GM11168 (cell line): Measurements from ENCODE around the gene ERC2.

Source experiments
- in situ Hi-C: fragments of 300-500 bp; cut with MboI; formaldehyde crosslinking; loops from one replicate; pipeline ENCODE4 v1.12.0; 2022; ENCODE audit warnings: low sequenced_read_pairs; ENCODE audit not compliant: unreplicated experiment

The ERC2 gene

DNA sequence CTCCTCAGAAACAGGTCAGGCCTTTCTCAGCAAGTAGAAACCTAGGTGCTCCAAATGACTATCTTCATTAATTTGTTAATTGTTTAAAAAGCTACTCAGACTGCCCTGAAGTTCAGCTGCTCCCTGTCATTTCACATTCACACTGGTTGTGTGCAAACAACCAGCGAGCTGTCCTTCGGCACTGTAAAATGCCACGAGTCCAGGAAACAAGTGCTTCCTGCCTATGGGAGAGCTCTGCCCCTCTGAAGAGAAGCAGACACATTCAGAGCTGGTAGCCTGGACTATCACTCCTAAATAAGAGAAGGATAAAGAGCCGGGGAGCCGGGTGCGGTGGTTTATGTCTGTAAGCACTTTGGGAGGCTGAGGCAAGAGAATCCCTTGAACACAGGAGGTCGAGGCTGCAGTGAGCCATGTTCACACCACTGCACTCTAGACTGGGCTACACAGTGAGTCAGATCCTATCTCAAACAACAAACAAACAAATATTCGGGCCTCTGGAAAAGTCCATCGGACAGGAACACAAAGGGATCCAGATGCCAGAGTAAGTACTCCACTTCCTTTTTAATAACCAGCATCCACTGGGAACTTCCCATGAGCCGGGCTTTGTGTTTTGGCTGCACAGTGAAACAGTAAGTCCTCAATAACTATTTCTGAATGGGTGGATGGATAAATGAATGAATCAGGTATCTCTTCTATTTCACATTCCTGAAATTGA, 866.7 kb downstream of the ERC2 start:
- in situ Hi-C loops, result no loop called here

DNA sequence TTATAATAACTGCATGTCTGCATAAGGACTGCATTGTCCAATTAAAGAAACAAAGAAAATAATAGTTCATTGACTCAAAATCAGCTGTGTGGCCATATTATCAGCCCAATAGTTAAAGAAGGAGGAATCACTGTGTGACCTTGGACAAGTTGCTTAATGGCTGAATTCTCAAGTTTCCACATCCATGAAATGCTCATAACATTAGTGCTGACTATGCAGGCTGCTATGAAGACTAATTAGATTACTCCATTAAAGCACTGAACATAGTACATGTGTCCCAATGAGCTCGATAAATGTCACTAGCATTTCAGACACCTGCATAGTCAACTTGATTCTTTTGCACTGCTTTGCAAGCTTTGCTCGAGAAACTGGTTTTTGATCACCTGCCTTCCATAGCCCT, 870.0 kb downstream of the ERC2 start:
- in situ Hi-C loops, result no loop called here

DNA sequence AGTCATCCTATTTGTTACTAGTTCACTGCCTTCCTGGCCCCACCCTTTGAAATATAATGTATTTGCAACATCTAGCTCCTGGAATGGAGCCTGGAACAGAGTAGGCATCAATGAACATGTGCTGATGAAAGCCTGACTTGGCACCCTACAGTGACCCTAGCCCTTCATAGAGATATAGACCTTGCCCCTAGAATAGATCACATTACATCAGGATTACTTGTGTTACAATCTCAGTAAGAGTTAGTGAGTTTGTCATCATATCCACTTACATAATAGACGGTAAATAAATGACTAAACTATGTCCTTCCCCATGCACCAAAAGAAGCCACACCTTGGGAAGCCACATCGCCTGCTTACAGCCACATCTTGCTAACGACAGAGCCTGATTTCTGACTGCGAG, 870.6 kb downstream of the ERC2 start:
- in situ Hi-C loops, result no loop called here

DNA sequence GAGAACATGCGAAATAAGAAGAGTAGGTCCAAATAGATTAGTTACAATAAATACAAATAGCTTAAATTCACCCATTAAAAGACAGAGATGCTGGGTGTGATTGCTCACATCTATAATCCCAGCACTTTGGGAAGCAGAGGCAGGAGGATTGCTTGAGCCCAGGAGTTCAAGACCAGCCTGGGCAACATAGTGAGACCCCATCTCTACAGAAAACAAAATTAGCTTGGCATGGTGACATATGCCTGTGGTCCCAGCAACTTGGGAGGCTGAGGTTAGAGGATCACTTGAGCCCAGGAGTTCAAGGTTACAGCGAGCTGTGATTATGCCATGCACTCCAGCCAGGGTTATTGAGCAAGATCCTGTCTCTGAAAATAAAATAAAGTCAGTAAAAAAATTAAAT, 872.1 kb downstream of the ERC2 start:
- in situ Hi-C loops, result no loop called here

DNA sequence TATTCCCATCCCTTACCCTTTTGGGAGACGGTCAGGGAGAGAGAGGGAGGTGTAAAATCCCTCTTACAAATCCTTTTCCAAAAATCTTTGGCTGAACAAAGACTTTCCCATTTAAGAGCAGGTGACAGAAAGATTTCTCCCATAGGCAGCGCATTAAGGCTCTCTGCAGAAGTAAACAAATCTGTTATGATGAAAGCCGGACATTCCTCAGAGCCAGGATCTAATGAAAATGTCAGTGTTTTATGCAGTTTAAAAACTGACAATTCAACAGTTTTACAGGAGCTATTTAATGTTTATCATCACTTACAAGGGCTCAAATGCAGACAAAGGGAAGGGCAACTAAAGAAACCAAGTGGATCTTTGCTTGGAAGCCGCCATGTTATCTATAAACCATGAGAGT, 872.8 kb downstream of the ERC2 start:
- in situ Hi-C loops, result no loop called here

DNA sequence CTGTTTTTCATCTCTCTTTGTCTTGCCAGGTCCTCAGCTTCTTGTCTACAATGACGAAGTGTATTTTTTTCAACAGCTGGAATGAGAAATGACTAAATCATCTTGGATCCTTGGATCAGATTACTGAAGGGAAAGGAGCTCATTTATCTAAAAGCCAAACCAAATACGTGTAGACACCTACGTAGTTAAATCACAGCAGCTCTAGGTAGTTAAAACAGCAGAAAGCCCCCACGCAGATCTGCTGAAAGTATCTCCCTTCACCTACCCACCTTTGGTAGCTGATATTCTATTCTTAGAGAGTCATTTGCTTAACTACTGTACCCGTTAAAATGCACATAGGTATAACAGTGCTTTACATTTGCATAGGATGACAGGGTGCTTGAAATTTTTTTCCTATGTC, 875.7 kb downstream of the ERC2 start:
- in situ Hi-C loops, result no loop called here

DNA sequence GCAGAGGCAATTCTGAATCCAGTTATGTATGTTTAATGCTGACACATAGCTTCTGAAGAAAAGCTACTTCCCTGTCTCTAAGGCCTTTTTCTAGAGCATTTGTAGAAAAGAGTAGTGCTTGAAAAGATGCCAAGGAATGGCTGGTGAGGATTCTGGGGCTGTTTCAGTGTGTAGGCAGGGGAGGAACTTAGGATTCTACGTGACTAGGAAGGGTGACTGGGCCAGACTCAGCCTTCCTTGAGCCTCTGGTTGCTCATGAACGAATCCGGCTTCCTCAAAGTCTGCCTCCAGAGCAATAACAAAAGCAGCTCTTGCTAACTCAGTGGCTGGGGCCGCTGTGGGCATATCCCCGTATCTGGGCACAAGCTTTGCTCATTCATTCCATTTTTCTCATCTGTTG, 876.4 kb downstream of the ERC2 start:
- in situ Hi-C loops, result no loop called here

DNA sequence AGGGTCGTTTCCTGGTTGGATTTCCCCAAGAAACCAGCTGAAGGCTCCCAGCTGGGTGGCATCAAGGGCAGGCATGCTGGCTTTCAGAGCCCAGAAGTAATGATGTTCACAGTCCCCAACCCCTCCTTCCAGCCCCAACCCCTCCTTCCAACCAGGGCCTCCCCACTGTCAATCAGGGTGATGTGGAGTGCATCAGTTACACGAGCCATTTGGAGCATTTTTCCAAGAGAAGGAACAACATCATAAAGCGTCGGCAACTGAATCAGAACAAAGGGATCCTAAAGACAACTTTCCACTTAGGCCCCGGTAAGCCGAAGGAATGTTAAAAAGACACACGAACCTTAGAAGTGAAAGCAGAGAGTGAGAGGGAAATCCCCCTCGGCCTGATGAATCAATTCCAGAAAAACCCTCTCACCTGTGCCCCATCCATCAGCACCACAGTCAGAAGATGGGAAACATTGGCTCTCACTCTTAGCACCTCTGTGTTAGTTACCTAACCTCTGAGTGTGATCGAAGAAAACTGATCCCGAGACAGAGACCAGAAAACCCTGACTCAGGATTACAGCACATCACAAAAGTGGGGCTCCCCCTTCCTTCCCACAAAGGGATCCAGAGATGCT, 880.0 kb downstream of the ERC2 start:
- in situ Hi-C loops, result no loop called here

DNA sequence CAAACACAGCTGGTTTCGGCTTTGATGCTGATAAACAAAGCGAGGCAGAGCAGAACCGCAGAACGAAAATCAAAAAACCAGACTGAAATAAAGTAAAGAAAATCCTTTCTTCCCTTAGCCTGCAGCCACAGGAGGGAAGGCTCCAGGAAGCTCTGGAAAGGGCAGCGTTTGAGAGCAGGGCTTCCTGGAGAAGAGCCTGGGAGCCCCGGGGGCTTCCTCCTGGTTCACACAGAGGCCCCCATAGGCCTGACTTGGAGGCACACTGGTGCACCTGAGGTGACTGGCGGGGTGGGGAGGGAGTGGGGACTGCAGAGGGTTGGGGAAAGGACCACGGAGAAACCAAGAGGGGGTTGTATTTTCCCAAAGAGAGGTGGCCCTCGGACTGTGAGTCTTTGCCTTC, 882.4 kb downstream of the ERC2 start:
- in situ Hi-C loops, result no loop called here

DNA sequence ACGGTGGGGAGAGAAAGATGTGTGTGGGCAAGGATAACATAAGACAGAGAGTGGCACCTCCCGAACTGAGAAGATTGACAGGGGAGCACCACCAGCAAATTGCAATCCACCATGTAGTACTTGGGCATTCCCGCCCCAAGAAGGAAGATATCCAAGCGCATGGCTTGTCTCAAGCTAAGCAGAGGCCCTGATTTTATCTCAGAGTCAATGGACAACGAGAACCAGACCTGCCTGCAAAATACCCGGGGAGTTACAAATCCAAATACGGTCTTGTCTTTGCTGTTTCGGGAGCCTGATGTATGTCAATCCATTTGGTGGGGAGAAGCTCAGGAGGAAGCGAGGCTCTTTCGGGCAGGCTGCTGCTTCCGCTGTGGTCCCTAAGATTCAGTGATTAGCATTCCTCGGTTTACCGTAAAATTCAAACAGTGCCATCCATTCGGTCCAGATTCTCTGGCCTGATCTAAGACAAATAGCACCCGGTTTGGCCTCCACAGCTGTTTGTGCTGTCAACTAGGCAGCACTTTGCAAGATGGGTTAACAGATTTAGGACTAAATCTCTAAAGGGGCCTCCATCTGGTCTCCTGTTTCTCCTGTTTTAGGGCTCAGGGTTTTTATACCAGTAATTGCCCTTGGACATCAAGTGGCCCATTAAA, 883.4 kb downstream of the ERC2 start:
- in situ Hi-C loops, result no loop called here

DNA sequence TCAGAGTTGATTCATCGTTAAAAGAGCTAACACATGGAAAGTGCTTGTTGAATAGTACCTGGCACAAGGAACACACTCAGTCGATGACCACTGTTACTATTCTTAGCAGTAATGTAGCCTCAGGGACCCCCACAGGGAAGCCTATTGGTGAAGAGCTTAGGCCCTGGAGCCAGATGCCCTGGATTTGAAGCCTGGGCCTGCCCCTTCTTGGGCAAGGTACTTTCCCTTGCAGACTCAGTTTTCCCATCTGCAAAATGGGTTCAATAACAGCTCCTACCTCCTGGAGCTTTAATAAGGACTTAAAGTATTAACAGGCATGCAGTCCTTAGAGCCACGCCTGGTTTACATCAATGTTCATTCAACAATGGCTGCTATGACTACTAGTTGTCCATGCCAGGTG, 884.2 kb downstream of the ERC2 start:
- in situ Hi-C loops, result no loop called here

DNA sequence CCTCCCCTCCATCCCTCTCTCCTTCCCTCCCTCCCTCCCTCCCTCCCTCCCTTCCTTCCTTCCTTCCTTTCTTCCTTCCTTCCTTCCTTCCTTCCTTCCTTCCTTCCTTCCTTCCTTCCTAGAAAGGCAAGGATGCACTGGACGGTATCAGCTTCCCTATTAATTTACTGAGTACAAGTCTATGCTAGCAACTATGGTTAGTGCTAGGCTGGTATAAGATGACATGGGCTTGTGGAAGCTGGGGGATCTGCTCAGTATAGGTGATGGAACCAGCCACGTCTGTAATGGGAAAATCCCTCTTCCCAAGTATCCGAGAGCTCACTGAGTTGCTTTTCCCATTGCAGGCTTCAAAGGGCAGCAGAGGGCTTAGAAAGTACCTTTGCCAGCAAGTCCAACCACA, 884.8 kb downstream of the ERC2 start:
- in situ Hi-C loops, result no loop called here

DNA sequence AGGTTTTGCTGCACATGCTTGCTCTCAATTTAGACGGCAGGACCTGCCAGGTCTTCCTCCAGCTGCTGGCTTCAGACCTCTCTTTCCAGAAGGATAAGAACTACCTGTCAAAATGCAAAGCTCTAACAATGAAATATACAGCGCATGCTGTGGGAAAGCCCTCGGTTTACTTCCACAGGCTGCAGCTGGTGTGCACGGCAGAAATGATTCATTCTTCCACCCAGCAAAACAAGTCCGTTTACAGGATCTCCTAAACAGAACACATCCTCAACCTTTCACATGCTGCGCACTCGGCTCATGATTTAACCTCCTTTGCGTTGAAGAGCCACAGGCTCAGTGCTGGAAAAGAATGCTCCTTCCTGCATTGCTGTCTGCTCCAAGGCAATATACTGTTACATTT, 888.8 kb downstream of the ERC2 start:
- in situ Hi-C loops, result no loop called here

DNA sequence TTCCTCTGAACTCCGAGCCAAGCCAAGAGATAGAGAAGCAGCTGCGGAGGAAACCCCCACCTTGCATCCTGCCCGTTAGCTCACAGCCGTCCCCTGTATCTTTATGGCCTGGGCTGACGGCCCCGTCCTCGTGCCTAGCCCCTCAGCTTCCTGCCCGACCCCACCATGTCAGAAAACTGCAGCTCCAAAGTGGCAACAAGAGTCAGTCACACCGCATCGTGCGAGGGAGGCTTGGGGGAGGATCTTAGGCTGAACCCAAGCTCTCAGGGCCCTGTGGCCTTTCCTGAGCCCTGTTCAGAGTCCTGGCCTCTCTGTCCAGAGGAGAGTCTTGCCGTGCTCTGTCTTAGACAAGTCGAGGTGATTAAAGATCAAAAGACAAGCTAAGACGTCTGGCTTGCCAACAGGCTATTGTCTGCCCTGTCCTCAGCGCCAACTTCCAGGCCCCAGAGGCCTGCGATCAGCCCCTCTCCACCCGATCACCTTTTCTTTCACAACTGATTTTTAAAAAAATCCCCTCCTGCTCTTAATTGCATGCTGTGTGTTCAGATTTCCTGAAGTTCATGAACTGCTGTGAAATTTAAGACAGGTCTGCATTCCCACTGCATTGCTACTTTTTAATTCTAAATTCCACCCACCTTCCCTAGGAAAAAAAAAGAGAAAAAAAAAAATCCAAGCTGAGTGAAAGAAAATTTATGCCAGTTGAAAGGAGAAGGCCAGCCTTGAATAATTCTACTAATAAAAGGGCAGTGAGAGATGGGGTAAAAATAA, 891.5 kb downstream of the ERC2 start:
- in situ Hi-C loops, result no loop called here

DNA sequence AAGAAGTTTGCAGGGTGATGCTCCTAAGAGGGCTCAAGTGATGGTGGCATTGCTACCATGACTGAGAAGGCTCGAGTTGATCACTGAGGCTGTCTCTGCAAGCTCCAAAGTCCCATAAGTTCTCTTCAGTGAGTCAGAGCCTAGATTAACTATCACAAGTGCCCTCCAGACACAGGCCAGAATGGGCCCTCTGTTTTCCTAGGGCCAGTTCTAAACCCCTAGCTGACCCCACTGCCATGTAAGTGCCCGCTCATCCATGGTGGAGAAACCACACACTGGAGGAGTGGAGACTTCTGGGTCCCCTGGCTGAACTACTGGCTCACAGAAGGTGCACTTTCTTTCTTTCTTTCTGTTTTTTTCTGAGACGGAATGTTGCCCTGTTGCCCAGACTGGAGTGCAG, 893.6 kb downstream of the ERC2 start:
- in situ Hi-C loops, result no loop called here

DNA sequence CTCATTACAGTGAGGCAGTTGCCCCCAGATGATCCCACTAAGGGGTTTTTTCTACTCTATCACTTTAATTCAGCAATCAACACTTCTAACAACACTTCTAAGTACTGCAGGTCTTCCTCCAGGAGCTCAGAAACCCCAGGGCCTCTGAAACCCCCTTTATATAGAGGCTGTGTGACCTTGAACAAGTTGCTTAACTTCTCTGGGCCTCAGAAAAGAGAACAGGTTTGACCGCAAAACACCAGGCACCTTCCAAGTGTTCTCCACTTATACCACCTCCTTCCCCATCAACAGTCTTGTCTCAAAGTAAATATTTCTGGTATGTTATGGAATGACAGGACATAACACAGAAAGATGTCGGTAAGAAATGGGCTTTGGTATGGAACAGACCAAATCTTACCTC, 895.5 kb downstream of the ERC2 start:
- in situ Hi-C loops, result no loop called here

DNA sequence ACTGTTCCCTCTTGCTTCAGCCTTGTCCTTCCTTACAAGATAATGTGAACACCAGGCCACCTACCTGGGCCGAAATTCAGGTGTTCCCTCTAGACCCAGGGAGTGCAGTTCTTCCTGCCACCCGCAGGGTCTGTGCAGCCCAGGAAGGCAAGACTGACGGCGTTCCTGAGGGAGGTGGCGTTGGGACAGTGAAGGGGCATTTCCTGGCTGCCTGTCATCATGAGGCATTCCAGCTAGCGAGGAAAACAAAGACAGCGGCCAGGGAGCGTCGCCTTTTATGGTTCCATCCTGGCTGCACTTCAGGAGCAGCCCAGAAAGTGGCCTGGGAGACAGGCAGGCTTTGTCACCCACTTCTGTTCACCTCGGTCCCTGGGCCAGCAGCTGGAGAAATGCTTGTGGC, 896.4 kb downstream of the ERC2 start:
- in situ Hi-C loops, result no loop called here

DNA sequence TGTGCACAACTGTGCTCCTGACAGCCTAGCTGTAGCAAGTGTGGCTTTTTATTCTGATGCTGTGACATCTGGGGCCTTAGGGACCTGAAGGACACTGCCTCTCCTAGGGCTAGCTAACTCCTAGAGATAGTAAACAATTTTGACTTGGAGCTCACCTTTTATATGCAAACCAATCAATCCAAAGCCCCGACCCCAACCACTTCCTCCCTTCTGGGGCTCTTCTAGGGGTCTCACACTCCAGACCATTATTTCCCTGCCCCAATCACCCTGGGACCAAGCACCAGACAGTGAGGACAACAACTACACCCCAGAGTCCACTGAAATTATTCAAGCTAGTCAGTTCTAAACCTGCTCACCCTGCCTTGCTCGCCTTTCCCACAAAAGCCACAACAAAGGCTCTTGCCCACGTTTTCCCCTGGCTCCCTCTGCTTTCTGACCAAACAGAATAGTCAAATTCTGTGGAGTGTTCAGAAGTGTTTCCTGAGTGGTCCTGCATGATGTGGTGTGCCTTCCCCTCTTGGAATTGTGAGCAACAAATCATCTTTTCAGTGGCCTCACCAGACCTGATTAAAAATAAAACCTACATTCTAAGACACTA, 897.0 kb downstream of the ERC2 start:
- in situ Hi-C loops, result no loop called here

DNA sequence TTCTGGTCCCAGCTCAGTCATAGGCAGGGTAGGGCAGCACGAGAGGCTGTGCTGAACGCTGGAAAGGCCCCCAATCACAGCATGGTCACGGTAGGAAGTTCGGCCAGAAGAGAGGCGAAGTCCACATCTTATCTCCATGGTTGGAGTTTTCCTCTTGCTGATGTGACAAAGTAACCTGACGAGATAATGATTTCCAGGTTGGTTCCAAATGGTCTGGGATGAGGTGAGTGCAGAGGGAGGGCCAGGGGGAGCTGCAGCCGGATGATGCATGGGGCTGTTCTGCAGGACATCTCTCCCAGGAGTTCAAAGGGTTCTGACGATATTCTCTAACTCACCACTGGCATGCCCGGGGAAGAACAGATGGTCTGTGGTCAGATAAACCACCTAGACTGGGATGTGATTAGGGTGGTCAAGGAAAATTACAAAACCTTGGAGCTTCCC, 898.0 kb downstream of the ERC2 start:
- in situ Hi-C loops, result no loop called here

DNA sequence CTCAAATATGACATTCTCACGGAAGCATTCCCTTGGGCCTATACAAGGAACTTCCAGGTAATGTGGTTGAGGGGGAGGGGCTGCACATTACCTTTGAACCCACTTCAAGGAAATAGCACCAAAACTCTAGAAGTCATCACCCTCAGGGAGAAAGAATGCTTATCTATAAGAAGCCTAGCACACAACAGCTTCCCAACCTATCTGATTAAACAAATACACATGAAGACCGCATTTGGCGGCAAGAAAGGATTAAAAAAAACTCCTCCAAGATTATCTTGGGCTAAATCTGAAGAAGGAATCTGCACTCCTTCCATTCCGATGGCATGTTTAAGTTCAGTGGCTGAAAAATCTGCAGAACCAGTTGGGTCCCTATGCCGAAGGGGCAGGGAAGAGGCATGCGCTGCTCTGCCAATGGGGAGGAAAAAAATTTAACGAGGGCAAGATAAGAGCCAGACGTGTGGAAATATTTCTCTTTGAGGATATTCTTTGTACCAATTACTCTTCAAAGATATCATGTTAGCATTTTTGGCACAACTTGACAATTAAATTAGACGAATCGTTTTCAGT, 899.2 kb downstream of the ERC2 start:
- in situ Hi-C loops, result no loop called here
